HepG2 (cell line): ENCODE data around the gene RPL34. TPM values are rescaled to one million over a fixed set of nuclear protein-coding genes. Genes with fewer than 3 reads are reported as not detected.

Source experiments
- DNMT3B ChIP-seq: conservative IDR thresholded peaks from 2 replicates; pipeline ENCODE4 v1.6.1; 2016; ENCODE audit warnings: missing biosample characterization, control low read depth
- GZF1 ChIP-seq: sonication (generic); formaldehyde crosslinking; IDR thresholded peaks from 2 replicates; pipeline ENCODE4 v1.5.1; 2020; ENCODE audit warnings: mild to moderate bottlenecking, missing genetic modification reagents
- KLF13 ChIP-seq: sonication (generic); formaldehyde crosslinking; IDR thresholded peaks from 2 replicates; pipeline ENCODE4 v1.4.0; 2020; ENCODE audit warnings: mild to moderate bottlenecking, missing genetic modification reagents
- KMT2A ChIP-seq: sonication (generic); formaldehyde crosslinking; IDR thresholded peaks from 2 replicates; pipeline ENCODE4 v1.4.0; 2020; ENCODE audit warnings: missing genetic modification reagents
- ZBTB26 ChIP-seq: IDR thresholded peaks from 2 replicates; pipeline ENCODE4 v1.6.1; 2016; ENCODE audit warnings: missing compliant biosample characterization, missing genetic modification reagents, borderline replicate concordance
- ZBTB43 ChIP-seq: sonication (generic); formaldehyde crosslinking; conservative IDR thresholded peaks from 2 replicates; pipeline ENCODE4 v1.4.0; 2020; ENCODE audit warnings: missing genetic modification reagents
- ZFX ChIP-seq: sonication (generic); formaldehyde crosslinking; IDR thresholded peaks from 2 replicates; pipeline ENCODE4 v1.4.0; 2020; ENCODE audit warnings: mild to moderate bottlenecking, low read depth, missing genetic modification reagents, moderate library complexity
- ZMAT3 ChIP-seq: sonication (generic); formaldehyde crosslinking; conservative IDR thresholded peaks from 2 replicates; pipeline ENCODE4 v1.7.0; 2021; ENCODE audit warnings: missing genetic modification reagents
- ZMYM2 ChIP-seq: sonication (generic); formaldehyde crosslinking; IDR thresholded peaks from 2 replicates; pipeline ENCODE4 v1.8.0; 2022; ENCODE audit warnings: mild to moderate bottlenecking, missing genetic modification reagents
- ZNF12 ChIP-seq: sonication (generic); formaldehyde crosslinking; IDR thresholded peaks from 2 replicates; pipeline ENCODE4 v1.5.0; 2020; ENCODE audit warnings: missing genetic modification reagents
- ZNF318 ChIP-seq: sonication (generic); formaldehyde crosslinking; IDR thresholded peaks from 2 replicates; pipeline ENCODE4 v1.4.0; 2020; ENCODE audit warnings: mild to moderate bottlenecking, missing genetic modification reagents
- ZNF512 ChIP-seq: sonication (generic); formaldehyde crosslinking; IDR thresholded peaks from 2 replicates; pipeline ENCODE4 v1.4.0; 2020; ENCODE audit warnings: mild to moderate bottlenecking, missing genetic modification reagents
- ZNF672 ChIP-seq: sonication (generic); formaldehyde crosslinking; IDR thresholded peaks from 2 replicates; pipeline ENCODE4 v1.8.1; 2022; ENCODE audit warnings: missing genetic modification reagents
- ZSCAN5A ChIP-seq: sonication (generic); formaldehyde crosslinking; IDR thresholded peaks from 2 replicates; pipeline ENCODE4 v1.8.0; 2022; ENCODE audit warnings: mild to moderate bottlenecking, missing genetic modification reagents, borderline replicate concordance
- polyA plus RNA-seq, 8 experiments: library from polyadenylated mRNA; depleted of rRNA in 3 of 8; stranded (reverse) in 7 of 8; unstranded in 1 of 8; fragments of >200 nt; fragmentation: Illumina TruSeq in 4 of 8; extraction: Trizol in 4 of 8; gene quantifications; 2 replicates each; pipeline versions ENCODE4 v1.2.1 to v1.2.3, GENCODE V29; 2011 to 2016; ENCODE audit warnings: low read depth in 4 of 8, missing spikeins in 1 of 8, mixed read lengths in 1 of 8; ENCODE audit not compliant: insufficient read depth in 1 of 8
- total RNA-seq, 5 experiments: library from RNA; depleted of rRNA; stranded (reverse); fragments of >200 nt; fragmentation: Illumina TruSeq; extraction: Trizol; gene quantifications; 2 replicates each; pipeline ENCODE4 v1.2.3, GENCODE V29; 2016; ENCODE audit warnings: low read depth in 1 of 5

Gene RPL34
- total and polyA plus RNA-seq, 2 of the 13 experiments (the other 11 are each of a cell fraction or from before 2014, with no cell fraction given) = 2,235 to 3,985 TPM

GRCh38 chr4:108650212-108651013 is 30.0 kb downstream of the RPL34 start, which contains the start of gene OSTC (continued):
- no peak for TF ChIP-seq ZNF318 (CRISPR knock-in tag)
- TF ChIP-seq KLF13 (CRISPR knock-in tag) = no peak
- no peak for TF ChIP-seq ZNF672 (CRISPR knock-in tag)
- no peak for TF ChIP-seq ZMAT3 (CRISPR knock-in tag)
- peak; percentile 82; the same call in 1 of the 2 replicates for TF ChIP-seq ZBTB43 (CRISPR knock-in tag)
- TF ChIP-seq ZBTB26 (CRISPR knock-in tag) = no peak
- TF ChIP-seq KMT2A (CRISPR knock-in tag) = peak; percentile 65; the same call in 1 of the 2 replicates
- TF ChIP-seq ZFX (CRISPR knock-in tag) = peak; percentile 97
- no peak for TF ChIP-seq ZNF12 (CRISPR knock-in tag)
- no peak for TF ChIP-seq ZMYM2 (CRISPR knock-in tag)
- TF ChIP-seq ZSCAN5A (CRISPR knock-in tag) = peak; percentile 74; the same call in 1 of the 2 replicates
- no peak; the same call in 1 of the 2 replicates for TF ChIP-seq DNMT3B
- TF ChIP-seq GZF1 = no peak
- no peak for TF ChIP-seq ZNF512 (CRISPR knock-in tag)
